Parathyroid adenoma (tissue), 2 donors: Measurements from ENCODE around the gene OSBPL5.

Experiments used
- H2AFZ ChIP-seq: fragments of 300-600 bp; sonication (generic); one replicate; pipeline ENCODE4 v1.7.0; 2017; ENCODE audit warnings: antibody characterized with exemption, mild to moderate bottlenecking
- H3K27ac ChIP-seq: fragments of 300-600 bp; sonication (generic); one replicate; pipeline ENCODE4 v1.7.0; 2017
- H3K27me3 ChIP-seq: fragments of 300-600 bp; sonication (generic); one replicate; pipeline ENCODE4 v1.7.0; 2017; ENCODE audit warnings: low read length; ENCODE audit not compliant: control insufficient read depth, insufficient read depth
- H3K36me3 ChIP-seq: fragments of 300-600 bp; sonication (generic); one replicate; pipeline ENCODE4 v1.7.0; 2017; ENCODE audit warnings: low read length; ENCODE audit not compliant: control insufficient read depth, insufficient read depth
- H3K4me1 ChIP-seq: fragments of 300-600 bp; sonication (generic); one replicate; pipeline ENCODE4 v1.7.0; 2017; ENCODE audit warnings: control low read depth
- H3K4me2 ChIP-seq: fragments of 300-600 bp; sonication (generic); one replicate; pipeline ENCODE4 v1.7.0; 2017; ENCODE audit warnings: low read length
- H3K4me3 ChIP-seq: fragments of 300-600 bp; sonication (generic); one replicate; pipeline ENCODE4 v1.7.0; 2017; ENCODE audit warnings: low read depth, low read length
- H3K79me2 ChIP-seq: fragments of 300-600 bp; sonication (generic); one replicate; pipeline ENCODE4 v1.7.0; 2017; ENCODE audit warnings: control low read depth
- H3K9ac ChIP-seq: fragments of 300-600 bp; sonication (generic); one replicate; pipeline ENCODE4 v1.7.0; 2017; ENCODE audit warnings: mild to moderate bottlenecking
- H3K9me3 ChIP-seq: fragments of 300-600 bp; sonication (generic); one replicate; pipeline ENCODE4 v1.7.0; 2017; ENCODE audit warnings: low read length; ENCODE audit not compliant: control insufficient read depth
- CTCF ChIP-seq: fragments of 300-600 bp; sonication (generic); IDR thresholded peaks from one replicate; pipeline ENCODE4 v1.7.0; 2017; ENCODE audit warnings: antibody characterized with exemption, mild to moderate bottlenecking
- donor health status: primary hyperparathyroidism.

OSBPL5 gene

GRCh38 chr11:3191586-3192324 is 26.6 kb upstream of the OSBPL5 start:
- H3K4me3 ChIP-seq, result no peak overlapping the region
- no peaks in the 10 kb centered on the region for H3K79me2 ChIP-seq
- no peak overlapping the region for H3K4me2 ChIP-seq
- H3K9me3 ChIP-seq, result no peaks in the 10 kb centered on the region
- H3K27ac ChIP-seq, result no peak overlapping the region
- H3K27me3 ChIP-seq, result no peaks in the 10 kb centered on the region
- H2AFZ ChIP-seq, result no peak overlapping the region
- H3K9ac ChIP-seq, result no peak overlapping the region
- TF ChIP-seq CTCF, result no peak
- no peaks in the 10 kb centered on the region for H3K4me1 ChIP-seq
- H3K36me3 ChIP-seq, result no peaks in the 10 kb centered on the region

- Histone ChIP-seq H3K4me3 (no peak overlapping the region), H3K4me2 (no peak overlapping the region), H3K9me3 (no peaks in the 10 kb centered on the region), H3K36me3 (no peaks in the 10 kb centered on the region), H3K4me1 (no peaks in the 10 kb centered on the region), H2AFZ (no peak overlapping the region), H3K9ac (no peak overlapping the region), H3K79me2 (no peaks in the 10 kb centered on the region), H3K27me3 (no peaks in the 10 kb centered on the region), H3K27ac (no peak overlapping the region)
- TF ChIP-seq CTCF, result no peak
These were observed 25.5 kb upstream of the OSBPL5 start for GRCh38 chr11:3190600-3190999.

- no peak overlapping the region for H3K4me3 ChIP-seq
- H3K79me2 ChIP-seq, result no peaks in the 10 kb centered on the region
- no peaks in the 10 kb centered on the region for H3K9me3 ChIP-seq
- no peak overlapping the region for H2AFZ ChIP-seq
- no peak overlapping the region for H3K9ac ChIP-seq
- no peaks in the 10 kb centered on the region for H3K4me1 ChIP-seq
- no peaks in the 10 kb centered on the region for H3K36me3 ChIP-seq
- H3K4me2 ChIP-seq, result no peak overlapping the region
- no peaks in the 10 kb centered on the region for H3K27me3 ChIP-seq
- no peak overlapping the region for H3K27ac ChIP-seq
- no peak for TF ChIP-seq CTCF
These were observed 24.9 kb upstream of the OSBPL5 start for GRCh38 chr11:3189886-3190583.

GRCh38 chr11:3189196-3189843 is 24.2 kb upstream of the OSBPL5 start:
- H3K4me1 ChIP-seq, result no peaks in the 10 kb centered on the region
- H3K4me3 ChIP-seq, result no peak overlapping the region
- H3K9ac ChIP-seq, result no peak overlapping the region
- H3K36me3 ChIP-seq, result no peaks in the 10 kb centered on the region
- no peaks in the 10 kb centered on the region for H3K79me2 ChIP-seq
- no peak for TF ChIP-seq CTCF
- no peak overlapping the region for H3K27ac ChIP-seq
- no peaks in the 10 kb centered on the region for H3K27me3 ChIP-seq
- no peak overlapping the region for H2AFZ ChIP-seq
- H3K4me2 ChIP-seq, result no peak overlapping the region
- H3K9me3 ChIP-seq, result no peaks in the 10 kb centered on the region
